H1 (cell line): ENCODE measurements around the gene TRIOBP. TPM values are rescaled to one million over a fixed set of nuclear protein-coding genes. Genes with fewer than 3 reads are reported as not detected.

Experiments
- CTCF ChIA-PET: fragments of 300-600 bp; sonication (Branson Sonifier 250); formaldehyde crosslinking; loops from one replicate; lab custom pipeline; 2021; ENCODE audit not compliant: partially characterized antibody; lab: Charles Lee
- POLR2A ChIA-PET: fragments of 300-600 bp; sonication (Branson Sonifier 250); formaldehyde crosslinking; loops from one replicate; lab custom pipeline; 2021; ENCODE audit warnings: inconsistent platforms; ENCODE audit not compliant: partially characterized antibody; lab: Charles Lee
- DNase-seq, 2 experiments: peaks; one replicate each; pipeline versions ENCODE4 v3.0.0 to v3.0.0-alpha.2; 2010 to 2022; ENCODE audit warnings: low spot score in 2 of 2, low read depth in 1 of 2, mixed read lengths in 1 of 2
- FAIRE-seq: peaks from 2 replicates; lab custom pipeline; 2011; peaks lifted over from hg19 to GRCh38; lab: Jason Lieb, UNC
- H2AFZ ChIP-seq: 2 replicates; pipeline ENCODE4 v1.8.1; 2012; ENCODE audit warnings: low read length, inconsistent platforms
- H2AK5ac ChIP-seq: 2 replicates; pipeline ENCODE4 v1.6.1; 2013; ENCODE audit warnings: low read depth, low read length
- H2BK120ac ChIP-seq: replicated peaks from 2 replicates; pipeline ENCODE3; 2013; ENCODE audit warnings: low read depth, low read length, inconsistent platforms
- H2BK12ac ChIP-seq: 2 replicates; pipeline ENCODE4 v1.6.1; 2013; ENCODE audit warnings: low read depth, low read length
- H2BK15ac ChIP-seq: 2 replicates; pipeline ENCODE4 v1.6.1; 2013; ENCODE audit warnings: low read length
- H2BK20ac ChIP-seq: 2 replicates; pipeline ENCODE4 v1.6.1; 2013; ENCODE audit warnings: low read length
- H2BK5ac ChIP-seq: 2 replicates; pipeline ENCODE4 v1.6.1; 2013; ENCODE audit warnings: low read depth, low read length
- H3K14ac ChIP-seq: 2 replicates; pipeline ENCODE4 v1.6.1; 2013; ENCODE audit warnings: inconsistent platforms; ENCODE audit not compliant: insufficient read length
- H3K18ac ChIP-seq: 2 replicates; pipeline ENCODE4 v1.6.1; 2013; ENCODE audit warnings: low read length; ENCODE audit errors: extremely low read depth
- H3K23ac ChIP-seq: 2 replicates; pipeline ENCODE4 v1.6.1; 2013; ENCODE audit warnings: inconsistent platforms; ENCODE audit not compliant: insufficient read length
- H3K23me2 ChIP-seq: 2 replicates; pipeline ENCODE4 v1.6.1; 2013; ENCODE audit warnings: low read depth, low read length
- H3K27ac ChIP-seq: 2 replicates; pipeline ENCODE4 v1.6.1; 2011; ENCODE audit warnings: low read depth, low read length, inconsistent platforms
- H3K27me3 ChIP-seq, 4 experiments: replicated peaks in 1 of 4; 1 replicate in 1 of 4; 2 replicates in 3 of 4; pipeline versions ENCODE4 v1.6.1 to v1.8.1; 2011 to 2013; ENCODE audit warnings: low read length in 3 of 4, mild to moderate bottlenecking in 3 of 4, inconsistent platforms in 2 of 4, mixed read lengths in 2 of 4, moderate library complexity in 1 of 4; ENCODE audit not compliant: control insufficient read depth in 3 of 4, insufficient read depth in 3 of 4; ENCODE audit errors: extremely low read depth in 1 of 4
- H3K36me3 ChIP-seq, 4 experiments: 2 replicates each; pipeline versions ENCODE4 v1.6.1 to v1.8.1; 2011 to 2013; ENCODE audit warnings: mild to moderate bottlenecking in 4 of 4, low read length in 3 of 4, moderate library complexity in 2 of 4, control low read depth in 1 of 4, inconsistent platforms in 1 of 4; ENCODE audit not compliant: insufficient read depth in 4 of 4, control insufficient read depth in 2 of 4
- H3K4ac ChIP-seq: replicated peaks from 2 replicates; pipeline ENCODE3; 2013; ENCODE audit warnings: low read length, low read depth, mixed read lengths, inconsistent platforms; ENCODE audit not compliant: insufficient read length
- H3K4me1 ChIP-seq, 4 experiments: replicated peaks in 1 of 4; 1 replicate in 1 of 4; 2 replicates in 3 of 4; pipeline versions ENCODE4 v1.6.1 to v1.8.1; 2011 to 2013; ENCODE audit warnings: low read length in 3 of 4, inconsistent platforms in 2 of 4, mixed read lengths in 1 of 4; ENCODE audit not compliant: insufficient read depth in 4 of 4, control insufficient read depth in 3 of 4
- H3K4me2 ChIP-seq, 2 experiments: 2 replicates each; pipeline versions ENCODE4 v1.6.1 to v1.8.1; 2011 to 2013; ENCODE audit warnings: low read depth in 2 of 2, low read length in 2 of 2, control low read depth in 1 of 2, inconsistent platforms in 1 of 2, mild to moderate bottlenecking in 1 of 2; ENCODE audit not compliant: insufficient read depth in 1 of 2
- H3K4me3 ChIP-seq, 4 experiments: fragments of 200-600, 300-600 bp in 1 of 4; sonication (generic), shearing (Covaris generic), sonication (Bioruptor Twin) in 1 of 4; 2 replicates each; pipeline versions ENCODE4 v1.5.1 to v1.8.1; 2011 to 2016; ENCODE audit warnings: low read length in 4 of 4, low read depth in 3 of 4, control low read depth in 2 of 4, inconsistent platforms in 2 of 4, mild to moderate bottlenecking in 2 of 4, mixed read lengths in 1 of 4, moderate library complexity in 1 of 4; ENCODE audit not compliant: insufficient read depth in 2 of 4; ENCODE audit errors: extremely low read depth in 1 of 4
- H3K56ac ChIP-seq: replicated peaks from 2 replicates; pipeline ENCODE3; 2013; ENCODE audit warnings: low read depth, mild to moderate bottlenecking, mixed read lengths, low read length, inconsistent platforms; ENCODE audit not compliant: insufficient read length
- H3K79me1 ChIP-seq: 2 replicates; pipeline ENCODE4 v1.6.1; 2013; ENCODE audit warnings: low read depth, low read length, control low read depth
- H3K79me2 ChIP-seq, 2 experiments: 2 replicates each; pipeline versions ENCODE4 v1.6.1 to v1.8.1; 2012 to 2013; ENCODE audit warnings: low read length in 2 of 2, mild to moderate bottlenecking in 2 of 2, inconsistent platforms in 1 of 2; ENCODE audit not compliant: insufficient read depth in 2 of 2, control insufficient read depth in 1 of 2
- H3K9ac ChIP-seq, 4 experiments: replicated peaks in 1 of 4; 1 replicate in 1 of 4; 2 replicates in 3 of 4; pipeline versions ENCODE4 v1.6.1 to v1.8.1; 2011 to 2013; ENCODE audit warnings: low read depth in 3 of 4, low read length in 3 of 4, control low read depth in 2 of 4, mild to moderate bottlenecking in 2 of 4, moderate library complexity in 2 of 4, inconsistent platforms in 1 of 4; ENCODE audit errors: extremely low read depth in 1 of 4
- H3K9me3 ChIP-seq, 2 experiments: 2 replicates each; pipeline versions ENCODE4 v1.6.1 to v1.8.1; 2012 to 2013; ENCODE audit warnings: mild to moderate bottlenecking in 2 of 2, moderate library complexity in 2 of 2, control low read depth in 1 of 2, inconsistent platforms in 1 of 2, low read depth in 1 of 2, low read length in 1 of 2, mixed read lengths in 1 of 2; ENCODE audit not compliant: insufficient read depth in 2 of 2
- H4K20me1 ChIP-seq, 2 experiments: replicated peaks in 1 of 2; 2 replicates each; pipeline versions ENCODE3 to v1.8.1; 2011 to 2013; ENCODE audit warnings: inconsistent platforms in 2 of 2, low read length in 2 of 2, mild to moderate bottlenecking in 1 of 2; ENCODE audit not compliant: insufficient read depth in 2 of 2, control insufficient read depth in 1 of 2
- H4K5ac ChIP-seq: 2 replicates; pipeline ENCODE4 v1.6.1; 2013; ENCODE audit warnings: low read length, low read depth, mixed read lengths, inconsistent platforms; ENCODE audit not compliant: insufficient read length
- H4K8ac ChIP-seq: 2 replicates; pipeline ENCODE4 v1.8.0; 2013; ENCODE audit warnings: mild to moderate bottlenecking, moderate library complexity, low read length, inconsistent platforms; ENCODE audit not compliant: insufficient read depth; ENCODE audit errors: extremely low read depth
- H4K91ac ChIP-seq: replicated peaks from 2 replicates; pipeline ENCODE3; 2013; ENCODE audit warnings: low read length, mixed read lengths, inconsistent platforms; ENCODE audit not compliant: insufficient read length
- HDAC2 ChIP-seq, 2 experiments: fragments of 300-600 bp in 1 of 2; sonication (generic) in 1 of 2; IDR thresholded peaks; 2 replicates each; pipeline ENCODE4 v1.6.1; 2011 to 2012; ENCODE audit warnings: low read depth in 2 of 2, low read length in 2 of 2, mild to moderate bottlenecking in 2 of 2, moderate library complexity in 2 of 2, borderline replicate concordance in 1 of 2, inconsistent platforms in 1 of 2
- YY1 ChIP-seq: IDR thresholded peaks from 2 replicates; pipeline ENCODE4 v1.6.1; 2011; ENCODE audit warnings: low read depth, mild to moderate bottlenecking, low read length
- WGBS, 2 experiments: shearing (Covaris generic) in 1 of 2; methylation state at CpG; one replicate each; pipeline versions ENCODE4 v1.1.6 to v1.1.7; 2013 to 2015; ENCODE audit warnings: low lambda C conversion rate in 2 of 2, mixed read lengths in 2 of 2, inconsistent platforms in 1 of 2, low coverage in 1 of 2, missing lambda C conversion rate in 1 of 2; ENCODE audit not compliant: insufficient replicate concordance in 2 of 2, insufficient coverage in 1 of 2, insufficient read length in 1 of 2; ENCODE audit errors: extremely low coverage in 1 of 2, missing lambda C conversion rate in 1 of 2; 5-methylcytosine and 5-hydroxymethylcytosine counted together
- polyA plus RNA-seq, 7 experiments: library from polyadenylated mRNA; depleted of rRNA in 3 of 7; stranded (reverse) in 5 of 7; unstranded in 2 of 7; fragments of >200 nt in 5 of 7; fragments of 200-250 nt in 2 of 7; gene quantifications; 1 replicate in 5 of 7; 2 replicates in 1 of 7; 4 replicates in 1 of 7; pipeline versions ENCODE4 v1.2.1 to v1.2.3, GENCODE V29; 2011 to 2013; ENCODE audit warnings: missing spikeins in 2 of 7, mixed read lengths in 2 of 7
- total RNA-seq: library from RNA; stranded (reverse); fragmentation: NEBNext Ultra II Directional; extraction: Animal tissue kit (Norgen Biotek cat#: 25700); gene quantifications from 2 replicates; pipeline ENCODE4 v1.2.1, GENCODE V29; 2021

TRIOBP gene
- total and polyA plus RNA-seq, 2 of the 8 experiments (the other 6 are each of a cell fraction or from before 2014, with no cell fraction given) = 18.2 to 27.3 TPM

DNA sequence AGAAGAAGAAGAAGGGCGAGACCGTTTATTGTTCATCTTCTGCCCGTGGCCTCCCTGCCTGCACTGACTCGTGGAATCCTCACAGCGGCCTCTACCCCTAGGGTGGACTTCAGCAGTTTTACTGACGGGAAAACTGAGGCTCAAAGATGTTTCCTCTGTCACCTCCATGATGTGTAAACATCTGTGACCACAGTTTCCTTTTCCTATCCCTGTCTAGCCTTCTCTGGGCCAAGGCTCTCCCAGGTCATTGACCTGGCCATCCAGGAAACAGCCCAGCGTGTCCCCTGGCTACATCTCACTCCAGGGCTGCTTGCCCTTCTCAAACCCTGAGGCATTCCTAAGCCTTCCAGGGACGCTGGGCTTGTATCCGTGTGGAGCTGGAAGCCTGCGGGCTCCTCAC lies 61.8 kb downstream of the TRIOBP start:
- Histone ChIP-seq H3K27me3 (no peaks in the 10 kb centered on the region), H2BK20ac (no peak overlapping the region), H3K56ac (no peak overlapping the region), H3K23me2 (no peaks in the 10 kb centered on the region), H4K91ac (no peak overlapping the region), H3K9ac (no peak overlapping the region), H4K8ac (no peak overlapping the region), H3K36me3 (peaks cover 2 to 40% (median 22%) of the 10 kb centered on the region in 4 experiments; a peak in 6 of 8 replicates), H2BK15ac (no peak overlapping the region), H3K4me3 (no peak overlapping the region), H2BK120ac (no peak overlapping the region), H3K14ac (no peak overlapping the region), H3K79me2 (no peaks in the 10 kb centered on the region), H3K18ac (no peak overlapping the region), H4K20me1 (peaks cover 4 to 5% of the 10 kb centered on the region in 2 experiments), H3K23ac (no peak overlapping the region), H3K4me2 (no peak overlapping the region), H3K4me1 (no peaks in the 10 kb centered on the region), H3K79me1 (no peaks in the 10 kb centered on the region), H2BK5ac (no peak overlapping the region), H2AFZ (no peak overlapping the region), H3K9me3 (no peaks in the 10 kb centered on the region), H3K27ac (no peak overlapping the region), H2BK12ac (no peak overlapping the region), H3K4ac (no peak overlapping the region), H4K5ac (no peak overlapping the region), H2AK5ac (no peak overlapping the region)
- no peak for DNase-seq
- CTCF ChIA-PET = interaction anchor here (0.6 to 10.9 kb wide), 4 partner anchors 10 to 191 kb away, joined by 3 to 75 read pairs (median 4); no protein-coding TSS in a partner anchor
- WGBS, 2 experiments = 90% methylated on average over 10 of the region's 10 CpGs; no CpG with 5 or more reads in 1 of the 2 experiments
- no peak for FAIRE-seq
- POLR2A ChIA-PET = interaction anchor here (0.7 to 1.4 kb wide), 3 partner anchors 9 to 11 kb away, joined by 3 to 4 read pairs (median 4); no protein-coding TSS in a partner anchor
- TF ChIP-seq HDAC2 (IDR thresholded peaks at IDR 0.05; ENCODE audit: borderline replicate concordance in 1 of 2, low read depth in 2 of 2, low read length in 2 of 2) (no peak), YY1 (no peak)
